HepG2 (cell line): ENCODE data around the gene ACP2. TPM values are rescaled to one million over a fixed set of nuclear protein-coding genes. Genes with fewer than 3 reads are reported as not detected.

ENCODE experiments used
- ATAC-seq: fragments of 200-7000 bp; cut with Tn5 transposase; 3 replicates; pipeline ENCODE4 v1.9.1; 2020; ENCODE audit warnings: mild to moderate bottlenecking, moderate library complexity
- BruUV-seq: library from RNA; stranded (reverse); fragments of 400-500 nt; replicated peaks from 2 replicates; lab custom pipeline; 2021; lab: Mats Ljungman, UMichigan
- CTCF ChIA-PET: fragments of 300-600 bp; formaldehyde crosslinking; extraction: SDS; loops from one replicate; lab custom pipeline; 2021; ENCODE audit warnings: low total read pairs, inconsistent platforms, low intra/inter-chr PET ratio; lab: Yijun Ruan, JAX
- POLR2A ChIA-PET: fragments of 350-600 bp; sonication (Branson Sonifier 250); formaldehyde crosslinking; loops from one replicate; lab custom pipeline; 2020; ENCODE audit warnings: antibody characterized with exemption, inconsistent platforms; lab: Yijun Ruan, JAX
- DNase-seq: peaks from one replicate; pipeline ENCODE4 v3.0.0-alpha.2; 2015; ENCODE audit warnings: low spot score
- FAIRE-seq: peaks from 3 replicates; lab custom pipeline; 2011; peaks lifted over from hg19 to GRCh38; lab: Jason Lieb, UNC
- H2AFZ ChIP-seq: one replicate; pipeline ENCODE4 v1.6.1; 2011; ENCODE audit warnings: low read length, inconsistent platforms
- H3K27ac ChIP-seq: fragments of 300-600 bp; 3 replicates; pipeline ENCODE4 v1.8.0; 2011; ENCODE audit warnings: mixed run types, mild to moderate bottlenecking, mixed read lengths, low read length, inconsistent platforms; ENCODE audit not compliant: insufficient read depth; ENCODE audit errors: extremely low read length
- H3K27me3 ChIP-seq, 2 experiments: fragments of 200-600 bp in 1 of 2; 2 replicates in 1 of 2; 3 replicates in 1 of 2; pipeline versions ENCODE4 v1.6.0 to v1.8.0; 2011; ENCODE audit warnings: low read length in 2 of 2, mild to moderate bottlenecking in 2 of 2, moderate library complexity in 2 of 2, inconsistent platforms in 1 of 2; ENCODE audit not compliant: insufficient read depth in 2 of 2, control insufficient read depth in 1 of 2
- H3K36me3 ChIP-seq, 2 experiments: fragments of 200-600 bp in 1 of 2; replicated peaks in 1 of 2; 2 replicates in 1 of 2; 3 replicates in 1 of 2; pipeline versions ENCODE4 v1.5.1 to v1.8.0; 2011; ENCODE audit warnings: low read length in 2 of 2, inconsistent platforms in 1 of 2; ENCODE audit not compliant: insufficient read depth in 2 of 2, control insufficient read depth in 1 of 2
- H3K4me1 ChIP-seq: 2 replicates; pipeline ENCODE4 v1.5.1; 2012; ENCODE audit warnings: low read length, inconsistent platforms; ENCODE audit not compliant: insufficient read depth
- H3K4me2 ChIP-seq: 2 replicates; pipeline ENCODE4 v1.6.0; 2011; ENCODE audit warnings: low read depth, low read length, inconsistent platforms
- H3K4me3 ChIP-seq, 3 experiments: fragments of 200-600 bp in 1 of 3; sonication (generic), shearing (Covaris generic) in 1 of 3; replicated peaks in 1 of 3; 2 replicates each; pipeline ENCODE4 v1.5.1; 2011 to 2016; ENCODE audit warnings: low read length in 3 of 3, inconsistent platforms in 2 of 3, low read depth in 2 of 3, mild to moderate bottlenecking in 2 of 3, control low read depth in 1 of 3, mixed read lengths in 1 of 3; ENCODE audit not compliant: insufficient read depth in 1 of 3
- H3K79me2 ChIP-seq: one replicate; pipeline ENCODE4 v1.6.1; 2011; ENCODE audit warnings: low read length, inconsistent platforms; ENCODE audit not compliant: insufficient read depth
- H3K9ac ChIP-seq: 2 replicates; pipeline ENCODE4 v1.6.0; 2011; ENCODE audit warnings: mild to moderate bottlenecking, low read depth, low read length, inconsistent platforms; ENCODE audit not compliant: insufficient read depth
- H3K9me3 ChIP-seq: 2 replicates; pipeline ENCODE4 v1.5.1; 2012; ENCODE audit warnings: mild to moderate bottlenecking, low read length
- H4K20me1 ChIP-seq: 2 replicates; pipeline ENCODE4 v1.6.0; 2011; ENCODE audit warnings: inconsistent platforms, mild to moderate bottlenecking, low read length, moderate library complexity; ENCODE audit not compliant: insufficient read depth
- DMTF1 ChIP-seq: sonication (generic); formaldehyde crosslinking; IDR thresholded peaks from 2 replicates; pipeline ENCODE4 v1.4.0; 2020; ENCODE audit warnings: mild to moderate bottlenecking, missing genetic modification reagents
- MIER2 ChIP-seq: IDR thresholded peaks from 2 replicates; pipeline ENCODE4 v1.6.1; 2016; ENCODE audit warnings: missing biosample characterization, missing genetic modification reagents
- MTA3 ChIP-seq: sonication (generic); formaldehyde crosslinking; IDR thresholded peaks from 2 replicates; pipeline ENCODE4 v1.4.0; 2020; ENCODE audit warnings: missing genetic modification reagents
- REST ChIP-seq, 2 experiments: IDR thresholded peaks; 2 replicates each; pipeline ENCODE4 v1.6.1; 2011 to 2012; ENCODE audit warnings: low read length in 2 of 2, borderline replicate concordance in 1 of 2, low read depth in 1 of 2, mild to moderate bottlenecking in 1 of 2, moderate library complexity in 1 of 2
- ZNF557 ChIP-seq: sonication (generic); formaldehyde crosslinking; IDR thresholded peaks from 2 replicates; pipeline ENCODE4 v1.4.0; 2020; ENCODE audit warnings: missing genetic modification reagents
- WGBS: methylation state at CpG from one replicate; pipeline ENCODE4 v1.1.6; 2017; ENCODE audit warnings: low lambda C conversion rate; 5-methylcytosine and 5-hydroxymethylcytosine counted together
- in situ Hi-C: cut with HindIII; loops from 2 replicates; pipeline ENCODE4 v1.10.0; 2017; ENCODE audit warnings: low pct_unique_long_range_greater_than_20kb; ENCODE audit not compliant: extremely low pct_ligation_motif_present
- intact Hi-C: fragments of 100-400 bp; cut with micrococcal nuclease; formaldehyde crosslinking; loops from one replicate; pipeline ENCODE4 v1.10.0; 2022; ENCODE audit not compliant: unreplicated experiment
- polyA plus RNA-seq, 8 experiments: library from polyadenylated mRNA; depleted of rRNA in 3 of 8; stranded (reverse) in 7 of 8; unstranded in 1 of 8; fragments of >200 nt; fragmentation: Illumina TruSeq in 4 of 8; extraction: Trizol in 4 of 8; gene quantifications; 2 replicates each; pipeline versions ENCODE4 v1.2.1 to v1.2.3, GENCODE V29; 2011 to 2016; ENCODE audit warnings: low read depth in 4 of 8, missing spikeins in 1 of 8, mixed read lengths in 1 of 8; ENCODE audit not compliant: insufficient read depth in 1 of 8
- total RNA-seq, 5 experiments: library from RNA; depleted of rRNA; stranded (reverse); fragments of >200 nt; fragmentation: Illumina TruSeq; extraction: Trizol; gene quantifications; 2 replicates each; pipeline ENCODE4 v1.2.3, GENCODE V29; 2016; ENCODE audit warnings: low read depth in 1 of 5

ACP2 gene
- total and polyA plus RNA-seq, 2 of the 13 experiments (the other 11 are each of a cell fraction or from before 2014, with no cell fraction given) = 17.7 to 20.2 TPM

GRCh38 chr11:47274495-47275235 lies 26.1 kb upstream of the ACP2 start (continued):
- no peak for TF ChIP-seq DMTF1

GRCh38 chr11:47272706-47273105 lies 24.1 kb upstream of the ACP2 start:
- in situ Hi-C loops = no loop called here
- Histone ChIP-seq H2AFZ (no peak overlapping the region), H3K9ac (no peak overlapping the region), H3K79me2 (peaks cover 44% of the 10 kb centered on the region), H3K27me3 (no peaks in the 10 kb centered on the region), H3K36me3 (peaks cover 15 to 40% of the 10 kb centered on the region in 2 experiments), H3K4me2 (no peak overlapping the region), H3K4me1 (peaks cover 40% of the 10 kb centered on the region), H4K20me1 (peaks cover 23% of the 10 kb centered on the region; the same call in 1 of the 2 replicates), H3K4me3 (no peak overlapping the region), H3K27ac (no peak overlapping the region), H3K9me3 (no peaks in the 10 kb centered on the region)
- ChIA-PET CTCF (no interaction called here), POLR2A (interaction anchor here (1.1 kb wide), 1 partner anchor 15 kb away, joined by 3 read pairs; the partner anchor contains the start of gene NR1H3)
- intact Hi-C loops = no loop called here
- DNase-seq (no peak), FAIRE-seq (no peak), ATAC-seq (no peak)
- 0% methylated on average over 1 of the region's 1 CpG for WGBS
- no TSS peak for BruUV-seq
- TF ChIP-seq ZNF557 (CRISPR knock-in tag) (no peak), MTA3 (CRISPR knock-in tag) (no peak), REST (IDR thresholded peaks at IDR 0.05; ENCODE audit: borderline replicate concordance in 1 of 2, low read depth in 1 of 2, low read length in 2 of 2) (peak; percentile 23 to 88), MIER2 (CRISPR knock-in tag) (peak; percentile 83)
